Cardiac ventricle fibroblast (primary cell): Measurements from ENCODE around the gene GALP. TPM values are rescaled to one million over a fixed set of nuclear protein-coding genes. Genes with fewer than 3 reads are reported as not detected.

Source experiments
- total RNA-seq: library from RNA; depleted of rRNA; stranded (reverse); fragments of >200 nt; gene quantifications from 2 replicates; pipeline ENCODE4 v1.2.3, GENCODE V29; 2015

Gene GALP
- not detected in 2 replicates for total RNA-seq

DNA sequence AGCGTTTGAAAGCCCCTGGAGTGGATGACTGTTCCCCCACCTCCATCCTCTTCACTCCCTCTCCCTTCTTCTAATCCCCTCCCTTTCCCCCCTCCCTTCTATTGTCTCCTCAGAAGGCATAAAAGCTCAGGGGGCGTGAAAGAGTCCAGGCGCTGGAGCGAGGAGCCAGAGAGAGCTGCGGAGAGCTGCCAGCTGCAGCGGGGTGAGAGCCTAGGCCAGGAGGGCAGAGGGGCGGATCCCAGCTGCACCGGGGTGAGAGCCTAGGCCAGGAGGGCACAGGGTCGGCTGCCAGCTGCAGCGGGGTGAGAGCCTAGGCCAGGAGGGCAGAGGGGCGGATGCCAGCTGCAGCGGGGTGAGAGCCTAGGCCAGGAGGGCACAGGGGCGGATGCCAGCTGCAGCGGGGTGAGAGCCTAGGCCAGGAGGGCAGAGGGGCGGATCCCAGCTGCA lies at the start of gene GALP:
TSS of gene GALP (plus strand) at position 148 of the 447 bp plus-strand sequence. CDS start 1,101 bp downstream, outside the sequence.

DNA sequence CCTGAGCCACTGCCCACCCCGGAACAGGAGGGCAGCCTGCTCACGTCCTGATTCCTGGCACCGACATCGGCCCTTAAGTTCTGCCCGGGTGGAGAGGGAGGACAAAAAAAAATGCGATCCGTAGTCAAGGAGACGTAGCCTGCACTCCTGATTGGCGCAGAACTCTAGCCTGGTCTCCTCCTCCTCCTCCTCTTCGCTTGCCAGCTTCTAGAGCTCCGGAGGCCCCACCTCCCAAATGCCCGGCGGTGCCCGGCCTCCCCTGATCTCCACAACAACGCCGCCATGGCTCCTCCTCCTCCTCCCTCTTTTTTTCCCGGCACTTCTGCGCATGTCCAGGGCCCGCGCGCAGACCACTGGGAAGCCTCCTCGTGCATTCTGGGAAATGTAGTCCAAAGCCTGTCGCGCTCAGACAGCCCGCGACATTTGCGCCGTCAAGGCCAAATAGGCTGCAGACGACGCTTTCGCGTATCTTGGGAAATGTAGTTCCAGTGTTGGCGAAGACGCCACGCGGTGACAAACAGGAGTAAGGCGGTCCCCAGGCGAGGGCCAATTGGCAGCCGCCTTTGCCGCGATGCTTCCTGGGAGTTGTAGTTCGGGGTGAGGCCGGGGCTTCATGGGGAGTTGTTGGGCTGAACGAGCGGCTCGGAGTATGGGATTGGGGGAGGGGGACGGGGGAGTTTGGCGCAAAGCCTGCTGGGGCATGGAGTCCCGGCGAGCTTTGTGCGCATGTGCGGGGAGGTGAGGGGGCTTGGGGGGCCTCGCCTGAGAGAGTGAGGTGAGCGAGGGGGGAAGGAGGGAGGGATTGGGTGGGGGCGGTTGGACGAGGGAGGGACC lies 35.0 kb upstream of the GALP start, which contains the start of gene ZNF444:
TSS of gene ZNF444 (plus strand) at position 705 of the 834 bp plus-strand sequence. CDS start 5,625 bp downstream, outside the sequence.

DNA sequence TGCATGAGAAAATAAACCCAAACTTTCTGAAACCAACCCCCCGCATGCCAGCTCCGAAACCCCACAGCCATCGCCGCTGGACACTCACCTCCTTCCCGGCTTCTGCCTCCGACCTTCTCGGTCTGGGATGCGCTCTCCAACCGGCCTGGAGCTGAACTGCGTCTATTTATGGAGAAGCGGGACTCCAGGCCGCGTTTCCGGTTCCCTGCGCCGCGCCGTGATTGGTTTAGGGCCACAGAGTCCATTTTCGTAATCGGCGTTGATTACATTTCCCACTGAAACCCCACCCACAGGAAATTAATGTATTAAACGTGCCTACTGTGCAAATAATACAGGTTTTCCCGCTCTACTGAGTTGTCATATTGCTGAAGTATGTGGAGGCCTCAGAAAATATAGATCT lies 21.8 kb downstream of the GALP start, which contains the start of gene ZSCAN5B:
TSS of gene ZSCAN5B (minus strand) at position 138 of the 400 bp plus-strand sequence. CDS start 4,731 bp downstream, outside the sequence.

DNA sequence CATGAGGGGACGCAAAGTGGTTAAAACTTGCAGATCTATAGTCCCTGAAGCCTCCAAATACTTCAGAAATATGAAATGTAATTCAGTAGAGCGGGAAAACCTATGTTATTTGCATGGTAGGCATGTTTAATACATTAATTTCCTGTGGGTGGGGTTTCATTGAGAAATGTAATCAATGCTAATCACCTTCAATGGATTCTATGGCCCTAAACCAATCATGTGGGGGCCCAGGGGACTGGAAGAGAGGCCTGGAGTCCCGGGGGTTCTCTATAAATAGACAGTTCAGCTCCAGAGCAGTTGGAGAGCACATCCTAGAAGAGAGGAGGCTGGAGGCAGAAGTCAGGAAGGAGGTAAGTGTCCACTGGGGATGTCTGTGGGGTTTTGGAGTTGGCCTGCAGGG lies 26.2 kb downstream of the GALP start, which contains the start of gene ZSCAN5C:
TSS of gene ZSCAN5C (plus strand) at position 301 of the 400 bp plus-strand sequence. CDS start 3,641 bp downstream, outside the sequence.

Other genes with a start within 250 kb of the GALP start
- not detected in 2 replicates for gene NLRP13, start 243.7 kb upstream of the GALP start, total RNA-seq
- not detected in 2 replicates for gene NLRP8, start 228.2 kb upstream of the GALP start, total RNA-seq
- not detected in 2 replicates for gene NLRP5, start 189.2 kb upstream of the GALP start, total RNA-seq
- gene ZNF787, start 54.7 kb upstream of the GALP start, total RNA-seq, result 12.6 and 15.0 TPM in 2 replicates
- 19.9 and 28.7 TPM in 2 replicates for gene ZNF444, start 34.7 kb upstream of the GALP start, total RNA-seq
- gene ZSCAN5B, start 21.8 kb downstream of the GALP start, total RNA-seq, result not detected in 2 replicates
- not detected in 2 replicates for gene ZSCAN5C, start 26.3 kb downstream of the GALP start, total RNA-seq
- gene EDDM13, start 96.7 kb downstream of the GALP start, total RNA-seq, result not detected in 2 replicates
- gene ZSCAN5A, start 138.8 kb downstream of the GALP start, total RNA-seq, result 2.8 and 3.5 TPM in 2 replicates
- 3.0 and 7.1 TPM in 2 replicates for gene ZNF582, start 217.5 kb downstream of the GALP start, total RNA-seq
- gene ZNF583, start 228.3 kb downstream of the GALP start, total RNA-seq, result 4.2 and 7.7 TPM in 2 replicates